SK-N-SH (cell line): ENCODE data around the gene MYO10. TPM values are rescaled to one million over a fixed set of nuclear protein-coding genes. Genes with fewer than 3 reads are reported as not detected.

ENCODE experiments used
- CTCF ChIA-PET: fragments of 300-600, 350-600 bp; formaldehyde crosslinking; extraction: SDS; loops from one replicate; lab custom pipeline; 2021; lab: Yijun Ruan, JAX
- POLR2A ChIA-PET: fragments of 350-600 bp; sonication (Branson Sonifier 250); formaldehyde crosslinking; extraction: SDS; loops from one replicate; lab custom pipeline; 2020; ENCODE audit warnings: antibody characterized with exemption, inconsistent platforms; lab: Yijun Ruan, JAX
- DNase-seq: peaks from one replicate; pipeline ENCODE4 v3.0.0; 2012
- H2AFZ ChIP-seq: fragments of 200-600 bp; sonication (generic); 2 replicates; pipeline ENCODE4 v1.8.1; 2016; ENCODE audit warnings: antibody characterized with exemption, mild to moderate bottlenecking, low read depth
- H3F3A ChIP-seq: fragments of 200-600 bp; sonication (generic); replicated peaks from 2 replicates; pipeline ENCODE3; 2016; ENCODE audit warnings: antibody characterized with exemption, mild to moderate bottlenecking; ENCODE audit not compliant: insufficient read depth
- H3K27ac ChIP-seq, 2 experiments: fragments of 200-500 bp in 1 of 2; fragments of 200-600 bp in 1 of 2; sonication (Bioruptor generic) in 1 of 2; sonication (generic), shearing (Covaris generic) in 1 of 2; 2 replicates each; pipeline versions ENCODE4 v1.5.1 to v1.6.1; 2014 to 2016; ENCODE audit warnings: low read depth in 2 of 2, inconsistent platforms in 1 of 2, low read length in 1 of 2, mild to moderate bottlenecking in 1 of 2, mixed read lengths in 1 of 2
- H3K27me3 ChIP-seq: fragments of 200-600 bp; sonication (generic), shearing (Covaris generic); 2 replicates; pipeline ENCODE4 v1.6.1; 2016; ENCODE audit warnings: mixed run types; ENCODE audit not compliant: insufficient read depth
- H3K36me3 ChIP-seq, 2 experiments: fragments of 200-500 bp in 1 of 2; fragments of 200-600 bp in 1 of 2; sonication (Bioruptor generic) in 1 of 2; sonication (generic) in 1 of 2; replicated peaks in 1 of 2; 2 replicates each; pipeline versions ENCODE3 to v1.5.1; 2014 to 2016; ENCODE audit warnings: low read length in 1 of 2, mild to moderate bottlenecking in 1 of 2; ENCODE audit not compliant: insufficient read depth in 2 of 2, control insufficient read depth in 1 of 2
- H3K4me1 ChIP-seq, 2 experiments: fragments of 200-500 bp in 1 of 2; fragments of 200-600 bp in 1 of 2; sonication (Bioruptor generic) in 1 of 2; sonication (generic), shearing (Covaris generic) in 1 of 2; 2 replicates each; pipeline versions ENCODE4 v1.5.1 to v1.6.1; 2014 to 2016; ENCODE audit warnings: low read depth in 1 of 2, low read length in 1 of 2, mixed run types in 1 of 2; ENCODE audit not compliant: insufficient read depth in 2 of 2, control insufficient read depth in 1 of 2
- H3K4me2 ChIP-seq: fragments of 200-600 bp; sonication (generic), shearing (Covaris generic); 2 replicates; pipeline ENCODE4 v1.6.1; 2017; ENCODE audit warnings: mixed run types
- H3K4me3 ChIP-seq, 2 experiments: fragments of 200-500 bp in 1 of 2; fragments of 200-600 bp in 1 of 2; sonication (Bioruptor generic) in 1 of 2; sonication (generic), shearing (Covaris generic) in 1 of 2; 2 replicates each; pipeline versions ENCODE4 v1.5.1 to v1.8.1; 2014 to 2016; ENCODE audit warnings: low read depth in 2 of 2, inconsistent platforms in 1 of 2, low read length in 1 of 2, mild to moderate bottlenecking in 1 of 2, mixed read lengths in 1 of 2, moderate library complexity in 1 of 2
- H3K79me2 ChIP-seq: fragments of 200-600 bp; sonication (generic); 2 replicates; pipeline ENCODE4 v1.8.1; 2017; ENCODE audit warnings: mild to moderate bottlenecking; ENCODE audit not compliant: insufficient read depth
- H3K9ac ChIP-seq: fragments of 200-600 bp; sonication (generic); 2 replicates; pipeline ENCODE4 v1.6.1; 2017; ENCODE audit warnings: mixed run types
- H3K9me2 ChIP-seq: fragments of 200-600 bp; sonication (generic); 2 replicates; pipeline ENCODE4 v1.6.1; 2017; ENCODE audit warnings: mixed run types
- H3K9me3 ChIP-seq: fragments of 200-600 bp; sonication (generic); 2 replicates; pipeline ENCODE4 v1.6.1; 2017; ENCODE audit warnings: mixed run types, mild to moderate bottlenecking, moderate library complexity
- H4K20me1 ChIP-seq: fragments of 200-600 bp; sonication (generic); 2 replicates; pipeline ENCODE4 v1.6.1; 2017; ENCODE audit warnings: mild to moderate bottlenecking, mixed run types; ENCODE audit not compliant: insufficient read depth
- CTCF ChIP-seq: fragments of 200-600 bp; sonication (generic); IDR thresholded peaks from 2 replicates; pipeline ENCODE4 v1.6.1; 2017; ENCODE audit warnings: antibody characterized with exemption, mild to moderate bottlenecking, moderate library complexity
- ELF1 ChIP-seq: IDR thresholded peaks from 2 replicates; pipeline ENCODE4 v1.4.0; 2012
- FOXJ3 ChIP-seq: sonication (generic); formaldehyde crosslinking; IDR thresholded peaks from 2 replicates; pipeline ENCODE4 v1.5.1; 2020; ENCODE audit warnings: mild to moderate bottlenecking, missing genetic modification reagents
- FOXM1 ChIP-seq: IDR thresholded peaks from 2 replicates; pipeline ENCODE4 v1.4.0; 2012; ENCODE audit warnings: low read depth, mild to moderate bottlenecking
- MAX ChIP-seq: IDR thresholded peaks from 2 replicates; pipeline ENCODE4 v1.4.0; 2012; ENCODE audit warnings: low read depth
- MXI1 ChIP-seq: IDR thresholded peaks from 2 replicates; pipeline ENCODE4 v1.6.1; 2012; ENCODE audit warnings: mild to moderate bottlenecking, low read depth, low read length, improper control_type of control experiment
- NRF1 ChIP-seq: IDR thresholded peaks from 2 replicates; pipeline ENCODE4 v1.6.1; 2012; ENCODE audit warnings: low read depth, mild to moderate bottlenecking, low read length
- POLR2AphosphoS5 ChIP-seq: IDR thresholded peaks from 2 replicates; pipeline ENCODE4 v1.6.1; 2012; ENCODE audit warnings: low read depth, low read length
- RXRA ChIP-seq: IDR thresholded peaks from 2 replicates; pipeline ENCODE4 v1.4.0; 2012; ENCODE audit warnings: low read depth, mild to moderate bottlenecking, borderline replicate concordance
- SIN3A ChIP-seq: IDR thresholded peaks from 2 replicates; pipeline ENCODE4 v1.6.1; 2012; ENCODE audit warnings: low read depth, mild to moderate bottlenecking, low read length, moderate library complexity, borderline replicate concordance
- SMC3 ChIP-seq: IDR thresholded peaks from 2 replicates; pipeline ENCODE4 v1.6.1; 2012; ENCODE audit warnings: low read depth, low read length, improper control_type of control experiment
- TAF1 ChIP-seq: IDR thresholded peaks from 2 replicates; pipeline ENCODE4 v1.6.1; 2012; ENCODE audit warnings: low read depth, mild to moderate bottlenecking, low read length, moderate library complexity, borderline replicate concordance
- USF2 ChIP-seq: fragments of 150-350 bp; IDR thresholded peaks from 2 replicates; pipeline ENCODE4 v1.6.1; 2017; ENCODE audit warnings: antibody characterized with exemption, low read length, low read depth, borderline replicate concordance
- ZBTB33 ChIP-seq: IDR thresholded peaks from 2 replicates; pipeline ENCODE4 v1.4.0; 2012; ENCODE audit warnings: low read depth, borderline replicate concordance
- WGBS: methylation state at CpG from one replicate; pipeline ENCODE4 v1.1.6; 2017; ENCODE audit warnings: low lambda C conversion rate; 5-methylcytosine and 5-hydroxymethylcytosine counted together
- polyA plus RNA-seq, 3 experiments: library from polyadenylated mRNA; depleted of rRNA; stranded (reverse); fragments of >200 nt; gene quantifications; 2 replicates each; pipeline ENCODE4 v1.2.3, GENCODE V29; 2012

Gene MYO10
- polyA plus RNA-seq, 1 of the 3 experiments (the other 2 are of a cell fraction): 8.1 TPM

- no peak overlapping the region for H3K4me2 ChIP-seq
- H3K9me2 ChIP-seq: no peaks in the 10 kb centered on the region
- H3K27ac ChIP-seq: no peak overlapping the region; a peak in 2 of 4 replicates
- CTCF ChIA-PET: interaction anchor here (1.0 kb wide), 1 partner anchor 380 kb away, joined by 3 read pairs; no protein-coding TSS in a partner anchor
- H3K79me2 ChIP-seq: peaks cover 100% of the 10 kb centered on the region
- WGBS: 87% methylated on average over 9 of the region's 9 CpGs
- H3K36me3 ChIP-seq: peaks cover 0 to 18% of the 10 kb centered on the region in 2 experiments
- TF ChIP-seq POLR2AphosphoS5: no peak
- no peak for TF ChIP-seq FOXJ3
- TF ChIP-seq CTCF: no peak
- TF ChIP-seq SIN3A: no peak
- no peak for TF ChIP-seq SMC3
- TF ChIP-seq MXI1: no peak
- no peak for TF ChIP-seq MAX
- no peak for TF ChIP-seq RXRA
- no peak for TF ChIP-seq TAF1
- TF ChIP-seq NRF1: no peak
- no peak for TF ChIP-seq FOXM1
- no peak for TF ChIP-seq ELF1
- TF ChIP-seq USF2: no peak
- no peak for TF ChIP-seq ZBTB33
- no peaks in the 10 kb centered on the region for H3K27me3 ChIP-seq
- peaks cover 0 to 5% of the 10 kb centered on the region in 2 experiments; a peak in 2 of 4 replicates for H3K4me1 ChIP-seq
- DNase-seq: no peak
- H3K4me3 ChIP-seq: no peak overlapping the region
- peaks cover 100% of the 10 kb centered on the region for H4K20me1 ChIP-seq
- H3K9me3 ChIP-seq: no peaks in the 10 kb centered on the region
- H3K9ac ChIP-seq: no peak overlapping the region
- POLR2A ChIA-PET: no interaction called here
- peaks cover 5% of the 10 kb centered on the region for H3F3A ChIP-seq
- H2AFZ ChIP-seq: no peak overlapping the region
Observed at GRCh38 chr5:16810208-16810854, 125.8 kb downstream of the MYO10 start.
